ENCODE measurements around the gene IFNAR1.
"Not testable (repeated sequence)": the region's sequence is repeated elsewhere in the genome, so short reads cannot be mapped to it uniquely, and the experiment has no call there.

DNA sequence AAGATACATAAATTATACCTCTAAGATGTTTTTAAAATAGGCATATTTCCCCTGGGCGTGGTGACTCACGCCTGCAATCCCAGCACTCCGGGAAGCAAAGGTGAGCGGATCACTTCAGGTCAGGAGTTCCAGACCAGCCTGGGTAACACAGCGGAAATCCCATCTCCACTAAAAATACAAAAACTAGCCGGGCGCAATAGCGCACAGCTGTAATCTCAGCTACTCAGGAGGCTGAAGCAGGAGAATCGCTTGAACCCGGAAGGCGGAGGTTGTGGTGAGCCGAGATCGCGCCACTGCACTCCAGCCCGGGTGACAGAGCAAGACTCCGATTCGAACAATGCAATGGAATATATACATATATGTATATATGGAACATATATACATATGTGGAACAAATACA, 3.8 kb upstream of the IFNAR1 start:
- TF ChIP-seq, protein P1, sequence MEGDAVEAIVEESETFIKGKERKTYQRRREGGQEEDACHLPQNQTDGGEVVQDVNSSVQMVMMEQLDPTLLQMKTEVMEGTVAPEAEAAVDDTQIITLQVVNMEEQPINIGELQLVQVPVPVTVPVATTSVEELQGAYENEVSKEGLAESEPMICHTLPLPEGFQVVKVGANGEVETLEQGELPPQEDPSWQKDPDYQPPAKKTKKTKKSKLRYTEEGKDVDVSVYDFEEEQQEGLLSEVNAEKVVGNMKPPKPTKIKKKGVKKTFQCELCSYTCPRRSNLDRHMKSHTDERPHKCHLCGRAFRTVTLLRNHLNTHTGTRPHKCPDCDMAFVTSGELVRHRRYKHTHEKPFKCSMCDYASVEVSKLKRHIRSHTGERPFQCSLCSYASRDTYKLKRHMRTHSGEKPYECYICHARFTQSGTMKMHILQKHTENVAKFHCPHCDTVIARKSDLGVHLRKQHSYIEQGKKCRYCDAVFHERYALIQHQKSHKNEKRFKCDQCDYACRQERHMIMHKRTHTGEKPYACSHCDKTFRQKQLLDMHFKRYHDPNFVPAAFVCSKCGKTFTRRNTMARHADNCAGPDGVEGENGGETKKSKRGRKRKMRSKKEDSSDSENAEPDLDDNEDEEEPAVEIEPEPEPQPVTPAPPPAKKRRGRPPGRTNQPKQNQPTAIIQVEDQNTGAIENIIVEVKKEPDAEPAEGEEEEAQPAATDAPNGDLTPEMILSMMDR (IDR thresholded peaks at IDR 0.05; ENCODE audit: control extremely low read depth in 1 of 3, insufficient read depth in 1 of 3, low read depth in 1 of 3, low read length in 3 of 3) = not testable (repeated sequence)
- not testable (repeated sequence) for TF ChIP-seq RFX5 (IDR thresholded peaks at IDR 0.05; ENCODE audit: borderline replicate concordance, low read depth, low read length); ASH2L (IDR thresholded peaks at IDR 0.05; ENCODE audit: low read length); JUN (IDR thresholded peaks at IDR 0.05; ENCODE audit: low read depth, low read length); POLR2A (IDR thresholded peaks at IDR 0.05; ENCODE audit: control extremely low read depth in 1 of 2, low read depth in 2 of 2, low read length in 2 of 2); EP300 (IDR thresholded peaks at IDR 0.05; ENCODE audit: borderline replicate concordance in 1 of 2, low read depth in 2 of 2, low read length in 2 of 2); EZH2 (IDR thresholded peaks at IDR 0.05; ENCODE audit: low read depth, low read length, severe bottlenecking); YY1 (IDR thresholded peaks at IDR 0.05; ENCODE audit: low read depth, low read length); SP1 (IDR thresholded peaks at IDR 0.05; ENCODE audit: low read depth, low read length); JUND (IDR thresholded peaks at IDR 0.05; ENCODE audit: low read length); BRCA1 (IDR thresholded peaks at IDR 0.05; ENCODE audit: low read depth, low read length); PHF8 (conservative IDR thresholded peaks at IDR 0.05; ENCODE audit: low read depth, low read length); TEAD4 (IDR thresholded peaks at IDR 0.05; ENCODE audit: low read depth, low read length); TAF1 (IDR thresholded peaks at IDR 0.05; ENCODE audit: low read depth, low read length)
